Fibroblast of villous mesenchyme (primary cell): ENCODE results near the gene DLGAP4. TPM values are rescaled to one million over a fixed set of nuclear protein-coding genes. Genes with fewer than 3 reads are reported as not detected.

Experiments
- DNase-seq: peaks from one replicate; pipeline ENCODE4 v3.0.0-alpha.2; 2010; ENCODE audit warnings: low read depth
- H3K4me3 ChIP-seq: 2 replicates; pipeline ENCODE4 v1.5.1; 2011; ENCODE audit warnings: low read depth, mild to moderate bottlenecking, low read length
- CTCF ChIP-seq: IDR thresholded peaks from 2 replicates; pipeline ENCODE4 v1.5.1; 2012; ENCODE audit warnings: low read depth, mild to moderate bottlenecking, low read length; ENCODE audit not compliant: insufficient read depth
- total RNA-seq: library from RNA; depleted of rRNA; stranded (reverse); fragments of >200 nt; gene quantifications from 2 replicates; pipeline ENCODE4 v1.2.3, GENCODE V29; 2012

The DLGAP4 gene
- total RNA-seq, 1 donor: 15.5 TPM

GRCh38 chr20:36272547-36273220 lies 33.5 kb upstream of the DLGAP4 start:
- no peak for TF ChIP-seq CTCF
- no peak for DNase-seq
- no peak overlapping the region for H3K4me3 ChIP-seq

GRCh38 chr20:36273414-36274180 lies 32.5 kb upstream of the DLGAP4 start:
- H3K4me3 ChIP-seq: no peak overlapping the region
- DNase-seq: peak; percentile 20
- TF ChIP-seq CTCF: peak; percentile 34

GRCh38 chr20:36274181-36274841 lies 31.8 kb upstream of the DLGAP4 start:
- no peak for DNase-seq
- no peak for TF ChIP-seq CTCF
- H3K4me3 ChIP-seq: no peak overlapping the region

- DNase-seq: no peak
- no peak for TF ChIP-seq CTCF
- no peak overlapping the region for H3K4me3 ChIP-seq
Observed at GRCh38 chr20:36275011-36275410, 31.1 kb upstream of the DLGAP4 start.

- TF ChIP-seq CTCF: no peak
- no peak for DNase-seq
- H3K4me3 ChIP-seq: no peak overlapping the region
Observed at GRCh38 chr20:36275441-36276189, 30.5 kb upstream of the DLGAP4 start.

- no peak for TF ChIP-seq CTCF
- DNase-seq: no peak
- no peak overlapping the region for H3K4me3 ChIP-seq
Observed at GRCh38 chr20:36277546-36277945, 28.6 kb upstream of the DLGAP4 start.
